GM21825 (cell line): ENCODE measurements around the gene PHACTR1.
"Not testable (repeated sequence)": the region's sequence is repeated elsewhere in the genome, so short reads cannot be mapped to it uniquely, and the experiment has no call there.

Source experiments
- ATAC-seq: cut with Tn5 transposase; IDR thresholded peaks from one replicate; pipeline ENCODE4 v1.9.1; 2021; ENCODE audit warnings: mild to moderate bottlenecking, moderate library complexity; ENCODE audit not compliant: unreplicated experiment

Gene PHACTR1

GRCh38 chr6:12943549-12943948 is 227.0 kb downstream of the PHACTR1 start:
- no peak for ATAC-seq

- no peak for ATAC-seq
Measured at GRCh38 chr6:12944001-12944400, 227.4 kb downstream of the PHACTR1 start.

GRCh38 chr6:12944528-12944927 is 228.0 kb downstream of the PHACTR1 start:
- not testable (repeated sequence) for ATAC-seq

- ATAC-seq, result no peak
Measured at GRCh38 chr6:12947151-12947871, 230.7 kb downstream of the PHACTR1 start.

GRCh38 chr6:12947967-12948366 is 231.4 kb downstream of the PHACTR1 start:
- ATAC-seq, result no peak

GRCh38 chr6:12950976-12951375 is 234.4 kb downstream of the PHACTR1 start:
- ATAC-seq, result no peak

GRCh38 chr6:12951415-12951814 is 234.8 kb downstream of the PHACTR1 start:
- no peak for ATAC-seq

GRCh38 chr6:12952318-12952717 is 235.8 kb downstream of the PHACTR1 start:
- no peak for ATAC-seq

- no peak for ATAC-seq
Measured at GRCh38 chr6:12955956-12956355, 239.4 kb downstream of the PHACTR1 start.

- no peak for ATAC-seq
Measured at GRCh38 chr6:12956991-12957320, 240.4 kb downstream of the PHACTR1 start.

- no peak for ATAC-seq
Measured at GRCh38 chr6:12957321-12958051, 240.9 kb downstream of the PHACTR1 start.

GRCh38 chr6:12958052-12958706 is 241.6 kb downstream of the PHACTR1 start:
- no peak for ATAC-seq

GRCh38 chr6:12961761-12962160 is 245.2 kb downstream of the PHACTR1 start:
- no peak for ATAC-seq

- ATAC-seq, result no peak
Measured at GRCh38 chr6:12962529-12962928, 246.0 kb downstream of the PHACTR1 start.

- no peak for ATAC-seq
Measured at GRCh38 chr6:12962987-12963386, 246.4 kb downstream of the PHACTR1 start.

- ATAC-seq, result no peak
Measured at GRCh38 chr6:12963567-12963966, 247.0 kb downstream of the PHACTR1 start.

- ATAC-seq, result no peak
Measured at GRCh38 chr6:12967686-12968085, 251.1 kb downstream of the PHACTR1 start.

GRCh38 chr6:12968290-12968689 is 251.7 kb downstream of the PHACTR1 start:
- ATAC-seq, result no peak

- no peak for ATAC-seq
Measured at GRCh38 chr6:12968839-12969558, 252.4 kb downstream of the PHACTR1 start.

GRCh38 chr6:12969966-12970365 is 253.4 kb downstream of the PHACTR1 start:
- ATAC-seq, result no peak

GRCh38 chr6:12973386-12973785 is 256.8 kb downstream of the PHACTR1 start:
- no peak for ATAC-seq
